IPS DF 6.9 (cell line): ENCODE data around the gene CRYBG1.
A peak's percentile ranks its signal among the peaks of the same experiment; 100 is the strongest.

Source experiments
- DNase-seq: peaks from one replicate; pipeline ENCODE4 v3.0.0-alpha.2; 2013; ENCODE audit warnings: low read depth, low spot score
- H3K27ac ChIP-seq: one replicate; pipeline ENCODE4 v1.5.1; 2013; ENCODE audit warnings: low read length, control low read depth
- H3K27me3 ChIP-seq: 2 replicates; pipeline ENCODE4 v1.6.1; 2013; ENCODE audit warnings: mild to moderate bottlenecking, low read length; ENCODE audit not compliant: control insufficient read depth, insufficient read depth
- H3K36me3 ChIP-seq: 2 replicates; pipeline ENCODE4 v1.6.1; 2013; ENCODE audit warnings: low read length; ENCODE audit not compliant: control insufficient read depth, insufficient read depth
- H3K4me1 ChIP-seq: 2 replicates; pipeline ENCODE4 v1.6.1; 2013; ENCODE audit warnings: low read length; ENCODE audit not compliant: control insufficient read depth, insufficient read depth
- H3K4me3 ChIP-seq: 2 replicates; pipeline ENCODE4 v1.5.1; 2013; ENCODE audit warnings: mild to moderate bottlenecking, low read length
- H3K9me3 ChIP-seq: 2 replicates; pipeline ENCODE4 v1.6.1; 2013; ENCODE audit warnings: low read length, inconsistent platforms; ENCODE audit not compliant: control insufficient read depth, insufficient read depth
- WGBS: extraction: QIAGEN DNeasy Blood & Tissue Kit; methylation state at CpG from one replicate; pipeline ENCODE4 v1.1.7; 2013; ENCODE audit warnings: mixed read lengths, missing lambda C conversion rate; ENCODE audit not compliant: insufficient read length, insufficient coverage; 5-methylcytosine and 5-hydroxymethylcytosine counted together

Gene CRYBG1, protein sequence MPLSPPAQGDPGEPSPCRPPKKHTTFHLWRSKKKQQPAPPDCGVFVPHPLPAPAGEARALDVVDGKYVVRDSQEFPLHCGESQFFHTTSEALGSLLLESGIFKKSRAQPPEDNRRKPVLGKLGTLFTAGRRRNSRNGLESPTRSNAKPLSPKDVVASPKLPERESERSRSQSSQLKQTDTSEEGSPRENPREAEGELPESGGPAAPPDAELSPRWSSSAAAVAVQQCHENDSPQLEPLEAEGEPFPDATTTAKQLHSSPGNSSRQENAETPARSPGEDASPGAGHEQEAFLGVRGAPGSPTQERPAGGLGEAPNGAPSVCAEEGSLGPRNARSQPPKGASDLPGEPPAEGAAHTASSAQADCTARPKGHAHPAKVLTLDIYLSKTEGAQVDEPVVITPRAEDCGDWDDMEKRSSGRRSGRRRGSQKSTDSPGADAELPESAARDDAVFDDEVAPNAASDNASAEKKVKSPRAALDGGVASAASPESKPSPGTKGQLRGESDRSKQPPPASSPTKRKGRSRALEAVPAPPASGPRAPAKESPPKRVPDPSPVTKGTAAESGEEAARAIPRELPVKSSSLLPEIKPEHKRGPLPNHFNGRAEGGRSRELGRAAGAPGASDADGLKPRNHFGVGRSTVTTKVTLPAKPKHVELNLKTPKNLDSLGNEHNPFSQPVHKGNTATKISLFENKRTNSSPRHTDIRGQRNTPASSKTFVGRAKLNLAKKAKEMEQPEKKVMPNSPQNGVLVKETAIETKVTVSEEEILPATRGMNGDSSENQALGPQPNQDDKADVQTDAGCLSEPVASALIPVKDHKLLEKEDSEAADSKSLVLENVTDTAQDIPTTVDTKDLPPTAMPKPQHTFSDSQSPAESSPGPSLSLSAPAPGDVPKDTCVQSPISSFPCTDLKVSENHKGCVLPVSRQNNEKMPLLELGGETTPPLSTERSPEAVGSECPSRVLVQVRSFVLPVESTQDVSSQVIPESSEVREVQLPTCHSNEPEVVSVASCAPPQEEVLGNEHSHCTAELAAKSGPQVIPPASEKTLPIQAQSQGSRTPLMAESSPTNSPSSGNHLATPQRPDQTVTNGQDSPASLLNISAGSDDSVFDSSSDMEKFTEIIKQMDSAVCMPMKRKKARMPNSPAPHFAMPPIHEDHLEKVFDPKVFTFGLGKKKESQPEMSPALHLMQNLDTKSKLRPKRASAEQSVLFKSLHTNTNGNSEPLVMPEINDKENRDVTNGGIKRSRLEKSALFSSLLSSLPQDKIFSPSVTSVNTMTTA (N-terminal part only)

DNA sequence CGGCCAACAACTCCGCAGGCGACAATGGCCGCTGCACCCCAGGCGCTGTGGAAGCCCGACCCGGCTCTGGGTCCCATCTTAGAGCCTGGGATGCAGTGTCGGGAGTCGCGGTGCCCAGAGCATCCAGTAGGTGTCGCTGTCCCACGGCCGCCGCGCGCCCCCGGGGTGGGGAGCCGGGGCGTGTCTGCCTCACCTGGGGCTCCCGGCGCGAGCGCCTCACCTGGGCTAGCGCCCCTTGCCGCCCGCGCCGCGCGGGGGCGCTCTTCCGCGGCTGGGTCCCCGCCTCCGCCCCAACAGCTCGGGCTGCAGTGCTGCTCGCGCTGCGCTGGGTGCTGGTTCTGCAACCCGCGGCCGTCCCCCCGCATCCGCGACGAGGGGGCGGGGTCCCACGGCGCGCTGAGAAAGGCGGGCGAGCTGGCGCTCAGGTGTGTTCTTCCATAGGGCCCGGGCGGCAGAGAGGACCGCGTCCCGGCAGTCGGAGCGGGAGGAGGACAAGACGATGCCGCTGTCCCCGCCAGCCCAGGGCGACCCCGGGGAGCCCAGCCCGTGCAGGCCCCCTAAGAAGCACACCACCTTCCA is at the start of gene CRYBG1:
Gene CRYBG1 (plus strand): TSS at position 308 of the 579 bp plus-strand sequence. CDS start 192 bp downstream, at position 500.
- Histone ChIP-seq H3K36me3 (no peaks in the 10 kb centered on the region), H3K27ac (no peak within 1 kb of the TSS), H3K4me1 (no peaks in the 10 kb centered on the region), H3K9me3 (no peaks in the 10 kb centered on the region), H3K27me3 (no peaks in the 10 kb centered on the region), H3K4me3 (peak within 1 kb of the TSS; percentile 55)
- WGBS = no CpG with 5 or more reads among the region's 66 CpGs
- peak; percentile 68 for DNase-seq

DNA sequence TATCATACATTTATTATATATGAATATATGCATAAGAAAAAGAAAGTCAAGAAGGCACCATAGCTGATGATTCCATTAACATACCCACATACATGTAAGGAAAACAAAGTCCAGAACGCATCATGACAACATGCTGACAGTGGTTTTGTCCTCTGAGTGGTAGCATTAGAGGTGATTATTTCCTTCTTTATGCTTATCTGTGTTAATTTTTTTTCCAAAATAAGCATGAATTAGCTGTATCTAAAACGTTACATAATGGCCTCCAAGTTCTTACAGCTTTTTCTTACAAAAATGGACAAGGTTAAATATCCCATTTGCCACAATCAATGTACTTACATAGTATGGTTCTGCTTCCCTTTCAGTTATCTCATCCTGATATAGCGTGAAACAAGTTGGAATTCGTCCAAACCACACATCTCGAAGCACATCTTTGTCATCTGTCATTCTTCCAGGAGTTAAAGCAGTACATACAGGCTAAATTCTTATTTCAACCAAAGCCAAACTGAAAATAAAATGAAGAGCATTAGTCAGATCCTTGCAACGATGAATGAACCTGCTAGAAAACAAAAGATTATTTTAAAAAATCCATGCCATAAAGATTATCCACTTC is 44.6 kb upstream of the CRYBG1 start:
- no peak overlapping the region for H3K27ac ChIP-seq
- no peak for DNase-seq
- WGBS = no CpG with 5 or more reads among the region's 6 CpGs

DNA sequence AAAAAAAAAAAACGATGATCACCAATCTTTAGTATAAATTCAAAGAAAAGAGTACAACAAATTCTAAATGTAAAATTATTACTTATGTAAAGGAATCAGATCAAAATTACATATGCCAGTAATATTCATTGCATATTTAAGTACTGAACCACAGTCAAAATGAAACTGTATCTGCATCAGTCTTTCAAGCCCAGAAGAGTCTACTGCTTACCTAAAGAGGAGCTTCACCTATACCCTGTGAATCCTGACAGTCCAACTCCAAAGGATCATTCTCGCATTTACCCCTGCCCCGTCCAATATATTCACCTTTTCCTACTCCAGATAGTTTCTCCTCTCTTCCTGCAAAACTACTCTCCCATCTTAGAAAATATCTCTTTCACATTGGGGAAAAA is 44.1 kb upstream of the CRYBG1 start:
- no peak for DNase-seq
- Histone ChIP-seq H3K4me1 (no peaks in the 10 kb centered on the region; the same call in 1 of the 2 replicates), H3K27ac (no peak overlapping the region), H3K36me3 (no peaks in the 10 kb centered on the region; the same call in 1 of the 2 replicates), H3K4me3 (no peak overlapping the region), H3K27me3 (no peaks in the 10 kb centered on the region), H3K9me3 (no peaks in the 10 kb centered on the region)
- WGBS = no CpG with 5 or more reads among the region's 3 CpGs

More for the DNA sequence above, 44.6 kb upstream of the CRYBG1 start:
- Histone ChIP-seq H3K4me3 (no peak overlapping the region), H3K4me1 (no peaks in the 10 kb centered on the region; the same call in 1 of the 2 replicates), H3K9me3 (no peaks in the 10 kb centered on the region), H3K27me3 (no peaks in the 10 kb centered on the region), H3K36me3 (no peaks in the 10 kb centered on the region; the same call in 1 of the 2 replicates)

DNA sequence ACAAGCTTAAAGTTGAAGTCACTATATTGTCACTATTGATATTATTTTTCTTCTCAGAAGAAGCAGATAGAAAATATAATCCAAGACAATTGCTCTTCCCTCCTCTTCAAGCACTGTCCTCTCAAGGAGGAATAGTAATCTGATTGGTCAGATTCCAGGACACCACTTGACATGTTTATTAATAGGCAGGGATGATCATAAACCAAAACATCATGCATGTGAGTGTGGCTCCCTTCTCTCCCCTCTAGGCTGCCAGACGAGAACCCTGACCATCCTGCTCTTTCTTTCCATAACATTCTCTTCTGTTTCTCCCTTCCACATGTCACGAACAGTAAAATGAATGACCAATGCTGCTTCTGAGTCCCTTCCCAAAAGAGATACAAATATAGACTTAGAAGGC is 42.5 kb upstream of the CRYBG1 start:
- Histone ChIP-seq H3K27ac (no peak overlapping the region), H3K36me3 (no peaks in the 10 kb centered on the region; the same call in 1 of the 2 replicates), H3K9me3 (no peaks in the 10 kb centered on the region), H3K4me1 (no peaks in the 10 kb centered on the region), H3K4me3 (no peak overlapping the region), H3K27me3 (no peaks in the 10 kb centered on the region)
- no peak for DNase-seq
- no CpG with 5 or more reads among the region's 2 CpGs for WGBS

DNA sequence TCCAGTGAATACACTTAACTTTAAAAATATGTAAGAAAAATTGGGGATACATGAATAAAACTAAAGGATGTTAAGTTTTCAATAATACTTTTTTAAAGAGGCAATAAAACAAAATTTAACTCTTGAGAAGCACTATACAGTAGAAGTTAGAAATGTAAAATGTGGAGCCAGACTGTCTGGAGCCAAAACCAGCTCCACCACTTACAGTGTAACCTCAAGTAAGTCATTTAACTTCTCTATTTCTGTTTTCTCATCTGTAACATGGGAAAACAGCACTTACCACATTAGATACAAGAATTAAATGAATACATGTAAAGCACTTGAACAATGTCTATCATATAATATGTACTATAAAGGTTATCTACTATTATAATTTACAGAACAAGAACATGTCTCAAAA is 41.7 kb upstream of the CRYBG1 start:
- no peak for DNase-seq
- H3K9me3 ChIP-seq = no peaks in the 10 kb centered on the region

DNA sequence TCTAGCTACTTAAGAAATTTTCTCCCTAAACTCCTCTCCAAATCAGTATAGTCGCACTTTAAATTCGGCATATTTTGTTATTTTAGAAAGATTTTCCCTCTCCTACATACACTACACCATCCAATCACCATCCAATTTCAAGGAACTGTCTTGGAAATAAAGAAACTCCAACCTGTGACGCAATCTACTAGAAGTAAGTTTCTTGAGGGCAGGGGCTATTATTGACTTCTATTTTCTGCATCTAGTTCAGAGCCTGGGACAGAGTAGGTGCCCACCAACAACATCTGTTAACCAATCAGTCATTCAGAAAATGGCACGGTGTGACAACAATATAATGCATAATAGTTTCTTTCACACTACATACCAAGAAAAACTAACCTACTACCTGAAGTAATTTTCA is 38.6 kb upstream of the CRYBG1 start:
- Histone ChIP-seq H3K27me3 (no peaks in the 10 kb centered on the region), H3K36me3 (no peaks in the 10 kb centered on the region), H3K27ac (no peak overlapping the region), H3K4me1 (no peaks in the 10 kb centered on the region), H3K4me3 (no peak overlapping the region), H3K9me3 (no peaks in the 10 kb centered on the region)
- no peak for DNase-seq
- WGBS = no CpG with 5 or more reads among the region's 4 CpGs

More for the DNA sequence above, 41.7 kb upstream of the CRYBG1 start:
- no peaks in the 10 kb centered on the region for H3K27me3 ChIP-seq
- H3K36me3 ChIP-seq = no peaks in the 10 kb centered on the region; the same call in 1 of the 2 replicates
- H3K4me1 ChIP-seq = no peaks in the 10 kb centered on the region
- H3K27ac ChIP-seq = no peak overlapping the region
- no peak overlapping the region for H3K4me3 ChIP-seq

DNA sequence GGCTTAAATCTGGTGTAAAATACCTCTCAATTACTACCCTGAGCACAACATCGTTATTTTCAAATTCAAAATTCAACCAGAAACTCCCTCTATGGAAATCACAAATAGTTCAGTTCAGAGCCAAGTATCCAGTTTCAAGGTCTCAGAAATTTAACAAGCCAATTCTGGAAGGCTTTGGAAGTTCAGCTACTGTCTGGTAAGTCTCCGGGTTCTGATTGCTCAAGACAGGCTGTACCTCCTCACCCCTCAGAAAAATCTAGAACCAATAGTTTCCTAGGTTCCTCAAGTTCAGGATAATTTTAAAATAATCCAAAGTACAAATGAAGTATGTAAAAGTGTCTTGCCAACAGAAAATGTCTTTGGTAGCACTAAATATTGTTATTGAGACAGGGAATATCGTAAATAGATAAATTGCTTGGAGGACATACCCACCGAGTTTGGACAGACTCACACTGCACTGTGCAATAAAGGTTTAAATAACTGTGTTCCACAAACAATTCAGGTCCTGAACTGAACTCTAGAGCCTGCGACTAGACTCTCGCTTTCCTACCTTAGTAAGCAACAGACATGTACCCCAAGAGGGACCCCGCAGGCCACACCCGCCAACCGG is 35.7 kb upstream of the CRYBG1 start:
- WGBS = no CpG with 5 or more reads among the region's 9 CpGs
- no peaks in the 10 kb centered on the region for H3K4me1 ChIP-seq
- no peaks in the 10 kb centered on the region for H3K36me3 ChIP-seq
- H3K27me3 ChIP-seq = no peaks in the 10 kb centered on the region
- H3K4me3 ChIP-seq = peak overlapping the region; percentile 98; the same call in 1 of the 2 replicates
- no peak overlapping the region for H3K27ac ChIP-seq
- no peaks in the 10 kb centered on the region for H3K9me3 ChIP-seq
- DNase-seq = no peak

DNA sequence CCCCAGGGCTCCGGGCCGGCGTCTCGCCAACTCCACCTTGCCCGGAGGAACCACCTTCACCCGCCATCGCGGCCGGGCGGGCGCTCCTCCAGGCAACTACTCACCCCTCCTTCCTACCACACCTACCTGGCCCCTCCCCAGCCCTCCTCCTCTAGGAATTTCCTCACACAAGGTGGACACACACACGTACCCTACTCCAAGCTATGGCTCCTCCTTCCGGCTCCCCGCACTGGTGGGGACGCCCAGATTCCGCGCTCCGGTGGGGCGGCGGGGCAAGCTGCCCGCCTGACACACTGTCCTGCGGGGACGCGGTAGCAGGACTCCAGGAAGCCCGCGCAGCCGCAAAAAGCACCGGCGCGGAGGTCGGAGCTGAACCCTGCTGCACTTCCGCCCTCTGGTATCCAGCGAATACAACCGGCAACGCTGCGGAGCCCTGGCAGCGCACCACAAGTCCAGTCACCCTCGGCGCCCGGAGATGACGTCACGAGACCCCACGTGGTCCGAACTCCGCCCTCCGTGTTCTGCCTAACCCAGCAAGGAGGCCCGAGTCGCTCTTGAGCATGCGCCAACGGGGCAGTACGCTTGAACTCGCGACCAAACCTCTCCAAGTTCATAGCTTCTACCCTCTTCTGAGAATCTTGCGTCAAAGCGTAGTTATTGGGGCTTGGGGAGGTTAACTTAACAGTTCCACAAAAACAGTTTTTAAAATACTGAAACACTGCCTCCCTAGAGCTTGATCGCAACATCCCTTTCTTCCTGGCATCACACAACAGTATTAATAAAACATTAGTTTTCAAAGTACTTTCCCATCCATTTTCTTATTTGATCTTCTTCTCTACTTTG is 35.0 kb upstream of the CRYBG1 start, which contains the start of gene ATG5:
Gene ATG5 (minus strand): TSS at position 425 of the 843 bp plus-strand sequence. CDS start 9,552 bp downstream, outside the sequence.
- peak; percentile 98 for DNase-seq
- no peaks in the 10 kb centered on the region for H3K4me1 ChIP-seq
- H3K27me3 ChIP-seq = no peaks in the 10 kb centered on the region
- H3K27ac ChIP-seq = no peak within 1 kb of the TSS
- no CpG with 5 or more reads among the region's 56 CpGs for WGBS
- no peaks in the 10 kb centered on the region for H3K9me3 ChIP-seq
- peak within 1 kb of the TSS; percentile 98 for H3K4me3 ChIP-seq
- no peaks in the 10 kb centered on the region for H3K36me3 ChIP-seq
